ENCODE results near the gene SLC30A1. TPM values are rescaled to one million over a fixed set of nuclear protein-coding genes. Genes with fewer than 3 reads are reported as not detected.

Gene SLC30A1
- total and polyA plus RNA-seq, 12 donors = 1.4 to 26.5 (median 14.4) TPM

DNA sequence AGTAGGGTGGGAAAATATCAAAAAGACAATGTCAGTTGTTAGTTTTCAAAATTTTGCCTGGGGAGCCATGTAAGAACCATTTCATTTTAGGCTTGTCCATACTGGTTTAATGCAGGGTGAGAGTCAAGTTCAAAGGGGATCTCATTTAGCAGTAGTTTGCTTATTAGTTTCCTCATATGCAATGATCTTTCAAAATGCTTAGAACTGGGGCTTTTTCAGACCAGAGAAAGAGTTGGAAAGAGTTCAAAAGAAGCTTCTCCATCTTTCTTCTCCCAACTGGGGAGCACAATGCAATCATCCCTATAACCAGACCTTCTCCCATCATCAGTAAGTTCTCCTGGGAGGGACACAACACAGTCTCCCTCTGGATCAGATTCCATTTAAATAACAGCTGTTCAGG, 16.5 kb upstream of the SLC30A1 start:
- TF ChIP-seq, protein P1, sequence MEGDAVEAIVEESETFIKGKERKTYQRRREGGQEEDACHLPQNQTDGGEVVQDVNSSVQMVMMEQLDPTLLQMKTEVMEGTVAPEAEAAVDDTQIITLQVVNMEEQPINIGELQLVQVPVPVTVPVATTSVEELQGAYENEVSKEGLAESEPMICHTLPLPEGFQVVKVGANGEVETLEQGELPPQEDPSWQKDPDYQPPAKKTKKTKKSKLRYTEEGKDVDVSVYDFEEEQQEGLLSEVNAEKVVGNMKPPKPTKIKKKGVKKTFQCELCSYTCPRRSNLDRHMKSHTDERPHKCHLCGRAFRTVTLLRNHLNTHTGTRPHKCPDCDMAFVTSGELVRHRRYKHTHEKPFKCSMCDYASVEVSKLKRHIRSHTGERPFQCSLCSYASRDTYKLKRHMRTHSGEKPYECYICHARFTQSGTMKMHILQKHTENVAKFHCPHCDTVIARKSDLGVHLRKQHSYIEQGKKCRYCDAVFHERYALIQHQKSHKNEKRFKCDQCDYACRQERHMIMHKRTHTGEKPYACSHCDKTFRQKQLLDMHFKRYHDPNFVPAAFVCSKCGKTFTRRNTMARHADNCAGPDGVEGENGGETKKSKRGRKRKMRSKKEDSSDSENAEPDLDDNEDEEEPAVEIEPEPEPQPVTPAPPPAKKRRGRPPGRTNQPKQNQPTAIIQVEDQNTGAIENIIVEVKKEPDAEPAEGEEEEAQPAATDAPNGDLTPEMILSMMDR (IDR thresholded peaks at IDR 0.05) = no peak
- intact Hi-C loops (cut with DNase I) = no loop called here
- no peak overlapping the region for H3K4me3 ChIP-seq
- peaks cover 0 to 47% (median 6%) of the 10 kb centered on the region in 9 donors for H3K4me1 ChIP-seq
- no peaks in the 10 kb centered on the region for H3K9me3 ChIP-seq
- ATAC-seq = no peak
- no peak for DNase-seq
- H3K27me3 ChIP-seq = no peaks in the 10 kb centered on the region
- no peaks in the 10 kb centered on the region for H3K36me3 ChIP-seq
- no peak overlapping the region for H3K27ac ChIP-seq

DNA sequence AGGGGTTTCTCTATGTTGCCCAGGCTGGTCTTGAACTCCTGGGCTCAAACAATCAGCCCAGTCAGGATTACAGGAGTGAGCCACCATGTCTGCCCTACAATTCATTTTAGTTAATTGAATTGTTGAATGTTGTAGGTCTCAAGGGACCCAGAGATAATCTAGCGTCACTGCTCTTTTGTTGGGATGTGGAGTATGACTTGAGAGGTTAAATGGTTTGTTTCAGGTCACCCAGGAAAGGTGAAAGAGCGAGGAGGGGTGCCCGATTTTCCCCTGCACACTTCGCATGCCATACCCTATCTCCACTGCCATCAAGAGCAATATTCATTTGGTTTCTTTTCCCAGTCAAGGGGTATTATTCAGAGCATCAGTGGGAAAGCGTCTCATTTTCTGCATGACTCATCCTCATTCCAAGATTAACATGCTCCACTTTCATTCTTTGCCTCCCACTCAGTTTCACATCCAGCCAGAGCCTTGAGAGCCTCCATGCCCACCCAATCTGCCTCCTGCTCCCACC, 13.1 kb upstream of the SLC30A1 start:
- intact Hi-C loops (cut with DNase I) = no loop called here
- DNase-seq (no peak), ATAC-seq (peak in 5 of 8 donors; percentile 35 to 79 (median 65))
- Histone ChIP-seq H3K36me3 (no peaks in the 10 kb centered on the region), H3K4me3 (no peak overlapping the region), H3K27ac (peak overlapping the region in 4 of 10 donors; percentile 9 to 37 (median 28)), H3K27me3 (no peaks in the 10 kb centered on the region), H3K9me3 (no peaks in the 10 kb centered on the region), H3K4me1 (peaks cover 0 to 54% (median 6%) of the 10 kb centered on the region in 9 donors)
- TF ChIP-seq, protein P1 (IDR thresholded peaks at IDR 0.05) = no peak
- WGBS, 2 donors = 52 to 56% methylated on average over 5 of the region's 5 CpGs

DNA sequence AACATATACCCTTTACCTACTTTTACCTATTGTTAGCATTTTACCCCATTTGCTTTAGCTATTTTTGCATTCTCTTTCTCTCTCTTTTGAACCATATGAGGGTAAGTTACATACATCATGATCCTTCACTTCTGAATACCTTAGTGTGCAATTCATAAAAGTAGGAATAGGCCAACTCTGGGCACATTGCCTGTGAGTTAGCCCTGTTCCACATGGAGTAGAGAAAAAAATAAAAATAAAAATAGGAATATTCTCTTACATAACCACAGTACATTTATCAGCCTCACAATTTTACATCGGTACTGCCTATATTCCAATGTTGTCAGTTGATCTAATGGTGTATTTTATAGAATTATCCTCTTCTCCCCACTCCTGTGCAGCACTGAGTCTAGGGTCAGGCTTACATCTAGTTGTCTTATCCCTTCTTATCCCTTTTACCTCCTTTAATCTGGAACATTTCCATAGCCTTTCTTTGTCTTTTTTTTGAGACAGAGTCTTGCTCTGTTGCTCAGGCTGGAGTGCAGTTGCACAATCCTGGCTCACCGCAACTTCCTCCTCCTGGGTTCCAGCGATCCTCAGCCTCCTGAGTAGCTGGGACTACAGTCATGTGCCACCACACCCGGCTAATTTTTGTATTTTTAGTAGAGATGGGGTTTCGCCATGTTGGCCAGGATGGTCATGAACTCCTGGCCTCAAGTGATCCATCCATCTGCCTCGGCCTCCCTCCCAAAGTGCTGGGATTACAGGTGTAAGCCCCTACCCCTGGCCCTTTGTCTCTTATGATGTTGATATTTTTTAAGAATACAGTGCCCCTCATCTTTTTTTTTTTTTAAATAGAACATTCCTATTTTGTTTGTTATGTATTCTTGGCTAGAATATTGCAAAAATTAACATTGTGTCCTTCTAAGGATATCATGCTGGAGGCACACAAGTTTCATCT, 11.1 kb upstream of the SLC30A1 start:
- Histone ChIP-seq H3K9me3 (no peaks in the 10 kb centered on the region), H3K36me3 (no peaks in the 10 kb centered on the region), H3K27me3 (no peaks in the 10 kb centered on the region), H3K4me1 (peaks cover 0 to 45% (median 6%) of the 10 kb centered on the region in 9 donors), H3K27ac (peak overlapping the region in 5 of 10 donors; percentile 12 to 52 (median 48)), H3K4me3 (no peak overlapping the region)
- TF ChIP-seq, protein P1 (IDR thresholded peaks at IDR 0.05) = no peak
- 69 to 79% methylated on average over 6 of the region's 6 CpGs for WGBS, 2 donors
- ATAC-seq = peak; percentile 65 to 90 (median 78)
- intact Hi-C loops (cut with DNase I) = no loop called here
- peak; percentile 33 to 55 for DNase-seq

GRCh38 chr1:211588711-211589110, 9.8 kb upstream of the SLC30A1 start:
- ATAC-seq (no peak), DNase-seq (no peak)
- TF ChIP-seq, protein P1 (IDR thresholded peaks at IDR 0.05) = no peak
- intact Hi-C loops (cut with DNase I) = no loop called here
- H3K27me3 ChIP-seq = no peaks in the 10 kb centered on the region
- no peaks in the 10 kb centered on the region for H3K36me3 ChIP-seq
- H3K9me3 ChIP-seq = no peaks in the 10 kb centered on the region
- H3K4me1 ChIP-seq = peaks cover 0 to 45% (median 6%) of the 10 kb centered on the region in 9 donors
- 96 to 98% methylated on average over 4 of the region's 4 CpGs for WGBS, 2 donors
- H3K4me3 ChIP-seq = no peak overlapping the region
- H3K27ac ChIP-seq = no peak overlapping the region
